ENCODE results near the gene CNKSR1. TPM values are rescaled to one million over a fixed set of nuclear protein-coding genes. Genes with fewer than 3 reads are reported as not detected.

The CNKSR1 gene
- total RNA-seq, 1 experiment from 2014 or later, result 18.0 TPM

DNA sequence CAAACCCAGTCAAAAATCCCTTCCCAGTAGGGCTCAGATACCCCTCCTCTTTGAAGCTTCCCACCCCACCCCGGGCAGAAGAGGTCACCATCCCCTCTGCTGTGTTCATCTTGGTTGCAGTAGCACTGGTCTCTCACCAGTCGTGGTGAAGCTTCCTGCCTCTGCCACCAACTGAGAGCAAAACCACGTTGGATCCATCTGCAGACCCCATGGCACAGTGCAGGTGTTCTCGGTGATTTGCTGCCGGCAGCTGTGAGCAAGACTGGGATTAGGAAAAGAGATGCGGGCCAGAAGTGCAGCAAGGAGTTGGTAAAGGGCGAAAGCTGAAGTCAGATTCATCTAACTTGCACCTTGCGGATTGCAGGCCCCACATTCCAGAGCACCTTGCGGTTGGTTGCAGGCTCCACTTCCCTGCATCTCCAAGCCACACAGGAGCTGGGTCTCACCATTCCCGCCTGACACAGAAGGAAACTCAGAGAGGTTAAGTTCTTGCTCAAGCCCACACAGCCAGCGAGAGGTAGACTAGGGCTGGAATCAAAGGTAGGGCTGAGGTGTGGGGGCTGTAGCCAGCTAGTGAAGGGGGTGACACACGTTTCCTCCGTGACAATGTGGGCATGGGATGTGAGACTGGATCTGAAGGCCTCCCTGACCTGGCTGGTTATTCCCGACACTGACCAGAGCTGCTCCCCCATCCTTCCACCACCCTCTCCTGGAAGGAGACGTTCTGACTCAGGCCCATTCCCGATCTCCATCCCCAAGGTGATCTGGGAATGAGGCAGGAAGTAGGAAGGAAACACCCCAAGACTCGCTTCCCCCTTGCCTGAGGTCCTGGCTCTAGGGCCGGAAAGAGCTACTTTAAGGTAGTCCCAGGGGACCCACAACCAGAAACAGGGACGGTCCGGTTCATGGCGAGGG lies 21.7 kb upstream of the CNKSR1 start:
- no peak overlapping the region for H3K27ac Mint-ChIP-seq
- ATAC-seq, result peak; percentile 5
- H3K36me3 Mint-ChIP-seq, result no peaks in the 10 kb centered on the region
- POLR2A ChIA-PET, result interaction anchor here (0.6 to 1.4 kb wide), 6 partner anchors 10 to 1317 kb away, joined by 3 to 7 read pairs (median 3); partner anchors contain the start of genes ZNF593 and ZNF593OS
- no peak for DNase-seq (ENCODE audit: low spot score)
- H3K27me3 Mint-ChIP-seq (ENCODE audit: low read depth), result peaks cover 97% of the 10 kb centered on the region
- peaks cover 57% of the 10 kb centered on the region for H3K4me1 Mint-ChIP-seq
- H3K4me3 Mint-ChIP-seq, result peak overlapping the region; percentile 61
- TF ChIP-seq TEAD1 (CRISPR knock-in tag; IDR thresholded peaks at IDR 0.05) (no peak), RELA (CRISPR knock-in tag; IDR thresholded peaks at IDR 0.05; ENCODE audit: borderline replicate concordance) (no peak), AFF4 (CRISPR knock-in tag; IDR thresholded peaks at IDR 0.05; ENCODE audit: borderline replicate concordance) (no peak), GTF2I (CRISPR knock-in tag; conservative IDR thresholded peaks at IDR 0.05) (no peak), SMAD4 (CRISPR knock-in tag; IDR thresholded peaks at IDR 0.05) (no peak), ZNF219 (CRISPR knock-in tag; IDR thresholded peaks at IDR 0.05; ENCODE audit: borderline replicate concordance) (no peak), USF2 (CRISPR knock-in tag; IDR thresholded peaks at IDR 0.05) (no peak), GRHL2 (CRISPR knock-in tag; IDR thresholded peaks at IDR 0.05; ENCODE audit: insufficient replicate concordance, severe bottlenecking) (no peak), NR2C2 (CRISPR knock-in tag; IDR thresholded peaks at IDR 0.05) (no peak), EMX1 (CRISPR knock-in tag; IDR thresholded peaks at IDR 0.05) (no peak), NR3C1 (CRISPR knock-in tag; conservative IDR thresholded peaks at IDR 0.05; ENCODE audit: low read depth) (no peak), TCF7 (CRISPR knock-in tag; IDR thresholded peaks at IDR 0.05; ENCODE audit: low read depth) (no peak), ZNF263 (CRISPR knock-in tag; IDR thresholded peaks at IDR 0.05; ENCODE audit: low read depth) (no peak), SOX15 (CRISPR knock-in tag; IDR thresholded peaks at IDR 0.05) (no peak), ZNF416 (CRISPR knock-in tag; IDR thresholded peaks at IDR 0.05) (no peak)
- CTCF ChIA-PET, result interaction anchor here (0.8 to 4.8 kb wide), 20 partner anchors 8 to 261 kb away, joined by 3 to 65 read pairs (median 4); partner anchors contain the start of genes CATSPER4, CEP85, CNKSR1 and PAFAH2
- no peaks in the 10 kb centered on the region for H3K9me3 Mint-ChIP-seq

DNA sequence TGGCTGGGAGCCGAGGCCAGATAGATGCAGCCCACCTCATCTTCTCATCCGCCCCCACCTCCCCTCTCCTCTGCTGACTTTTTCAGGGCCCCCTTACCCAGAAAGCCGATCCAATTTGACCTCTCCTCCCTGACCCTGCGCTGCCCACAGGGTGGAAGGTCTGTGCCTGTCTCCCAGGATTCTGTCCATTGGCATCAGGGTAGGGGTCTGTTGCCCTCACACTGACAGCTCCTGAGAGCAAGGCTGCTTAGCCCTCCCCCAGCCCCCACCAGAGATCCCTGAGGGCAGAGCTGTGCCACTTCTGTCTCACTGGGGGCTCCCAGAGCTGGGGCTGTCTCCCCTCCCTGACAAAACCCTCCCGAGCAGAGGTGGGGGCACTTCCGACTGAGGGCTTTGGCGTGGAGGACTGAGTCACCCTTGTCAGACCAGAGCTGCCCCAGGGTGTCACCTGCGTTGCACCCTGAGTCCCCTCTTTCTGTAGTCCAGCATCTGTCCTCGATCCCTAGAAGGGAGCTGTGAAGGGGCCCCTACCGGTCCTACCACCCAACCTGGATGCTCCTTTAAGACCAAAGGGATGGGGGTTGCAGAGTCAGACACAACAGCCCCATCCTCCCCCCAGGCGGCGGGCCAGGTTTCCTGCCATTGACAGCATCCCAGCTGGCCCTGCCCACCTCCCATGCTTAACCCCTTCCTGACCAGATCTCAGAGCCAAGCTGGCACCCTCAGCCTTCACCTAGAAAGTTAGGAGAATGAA lies 20.8 kb upstream of the CNKSR1 start:
- no peak overlapping the region for H3K27ac Mint-ChIP-seq
- ATAC-seq, result peak; percentile 23
- H3K4me1 Mint-ChIP-seq, result peaks cover 59% of the 10 kb centered on the region
- no peaks in the 10 kb centered on the region for H3K36me3 Mint-ChIP-seq
- H3K4me3 Mint-ChIP-seq, result peak overlapping the region; percentile 61
- POLR2A ChIA-PET, result interaction anchor here (0.6 to 1.4 kb wide), 4 partner anchors 13 to 1316 kb away, joined by 3 to 7 read pairs (median 3); partner anchors contain the start of gene ZNF593
- H3K9me3 Mint-ChIP-seq, result no peaks in the 10 kb centered on the region
- DNase-seq (ENCODE audit: low spot score), result peak; percentile 69
- CTCF ChIA-PET, result interaction anchor here (0.8 to 4.8 kb wide), 20 partner anchors 8 to 260 kb away, joined by 3 to 65 read pairs (median 5); partner anchors contain the start of genes CATSPER4, CEP85, CNKSR1 and PAFAH2
- TF ChIP-seq FOXK1 (CRISPR knock-in tag; IDR thresholded peaks at IDR 0.05), result peak; percentile 62
- TF ChIP-seq SOX15 (CRISPR knock-in tag; IDR thresholded peaks at IDR 0.05), result no peak
- 0 out of 2 replicates have a peak, but pooled peaks have one; percentile 24 for TF ChIP-seq SMAD3 (CRISPR knock-in tag; IDR thresholded peaks at IDR 0.05; ENCODE audit: borderline replicate concordance)
- TF ChIP-seq, protein P1, sequence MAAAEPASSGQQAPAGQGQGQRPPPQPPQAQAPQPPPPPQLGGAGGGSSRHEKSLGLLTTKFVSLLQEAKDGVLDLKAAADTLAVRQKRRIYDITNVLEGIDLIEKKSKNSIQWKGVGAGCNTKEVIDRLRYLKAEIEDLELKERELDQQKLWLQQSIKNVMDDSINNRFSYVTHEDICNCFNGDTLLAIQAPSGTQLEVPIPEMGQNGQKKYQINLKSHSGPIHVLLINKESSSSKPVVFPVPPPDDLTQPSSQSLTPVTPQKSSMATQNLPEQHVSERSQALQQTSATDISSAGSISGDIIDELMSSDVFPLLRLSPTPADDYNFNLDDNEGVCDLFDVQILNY (CRISPR knock-in tag; IDR thresholded peaks at IDR 0.05), result peak; percentile 39; the same call in 1 of the 2 replicates
- peak; percentile 38; the same call in 1 of the 2 replicates for TF ChIP-seq ZNF423 (CRISPR knock-in tag; IDR thresholded peaks at IDR 0.05)
- TF ChIP-seq TEAD4 (CRISPR knock-in tag; IDR thresholded peaks at IDR 0.05), result no peak
- no peak for TF ChIP-seq ZNF416 (CRISPR knock-in tag; IDR thresholded peaks at IDR 0.05)
- peaks cover 98% of the 10 kb centered on the region for H3K27me3 Mint-ChIP-seq (ENCODE audit: low read depth)
